ENCODE data around the gene SCUBE1.

Gene SCUBE1

GRCh38 chr22:43277091-43277490 is 66.1 kb downstream of the SCUBE1 start:
- DNase-seq, result no peak

- no peak for DNase-seq
Measured at GRCh38 chr22:43276321-43276720, 66.9 kb downstream of the SCUBE1 start.

- no peak for DNase-seq
Measured at GRCh38 chr22:43275545-43276317, 67.4 kb downstream of the SCUBE1 start.

- DNase-seq, result no peak
Measured at GRCh38 chr22:43274595-43275240, 68.5 kb downstream of the SCUBE1 start.

GRCh38 chr22:43273902-43274484 is 69.2 kb downstream of the SCUBE1 start:
- peak in 1 of 2 donors; percentile 0 for DNase-seq

- DNase-seq, result no peak
Measured at GRCh38 chr22:43272869-43273318, 70.3 kb downstream of the SCUBE1 start.

- DNase-seq, result no peak
Measured at GRCh38 chr22:43272301-43272700, 70.9 kb downstream of the SCUBE1 start.

GRCh38 chr22:43270949-43271348 is 72.2 kb downstream of the SCUBE1 start:
- DNase-seq, result no peak

GRCh38 chr22:43270314-43270908 is 72.8 kb downstream of the SCUBE1 start:
- DNase-seq, result no peak

- DNase-seq, result no peak
Measured at GRCh38 chr22:43269646-43270045, 73.5 kb downstream of the SCUBE1 start.

GRCh38 chr22:43269246-43269645 is 73.9 kb downstream of the SCUBE1 start:
- DNase-seq, result no peak

- no peak for DNase-seq
Measured at GRCh38 chr22:43267981-43268660, 75.1 kb downstream of the SCUBE1 start.

GRCh38 chr22:43267332-43267980 is 75.7 kb downstream of the SCUBE1 start:
- no peak for DNase-seq

GRCh38 chr22:43266076-43266475 is 77.1 kb downstream of the SCUBE1 start:
- no peak for DNase-seq

- no peak for DNase-seq
Measured at GRCh38 chr22:43263645-43264514, 79.3 kb downstream of the SCUBE1 start.

- DNase-seq, result no peak
Measured at GRCh38 chr22:43262990-43263644, 80.1 kb downstream of the SCUBE1 start.

GRCh38 chr22:43260331-43261231 is 82.6 kb downstream of the SCUBE1 start:
- DNase-seq, result no peak

GRCh38 chr22:43257961-43258360 is 85.2 kb downstream of the SCUBE1 start:
- no peak for DNase-seq

GRCh38 chr22:43257549-43257948 is 85.6 kb downstream of the SCUBE1 start:
- no peak for DNase-seq

All from hippocampal formation (tissue), 2 donors.